22Rv1 (cell line): ENCODE data around the gene ZNF784.

ENCODE experiments used
- H3K27ac ChIP-seq: fragments of 450-650 bp; 2 replicates; pipeline ENCODE4 v1.5.1; 2017
- CTCF ChIP-seq: fragments of 450-650 bp; IDR thresholded peaks from 2 replicates; pipeline ENCODE4 v1.5.1; 2017; ENCODE audit warnings: mild to moderate bottlenecking
- ZFX ChIP-seq: fragments of 450-650 bp; IDR thresholded peaks from 2 replicates; pipeline ENCODE4 v1.6.1; 2017; ENCODE audit warnings: antibody characterized with exemption, borderline replicate concordance

Gene ZNF784

GRCh38 chr19:55663846-55664536 lies 39.6 kb upstream of the ZNF784 start:
- TF ChIP-seq ZFX, result no peak
- TF ChIP-seq CTCF, result no peak
- H3K27ac ChIP-seq, result no peak overlapping the region

- TF ChIP-seq ZFX, result no peak
- TF ChIP-seq CTCF, result no peak
- no peak overlapping the region for H3K27ac ChIP-seq
Observed at GRCh38 chr19:55661826-55662225, 37.5 kb upstream of the ZNF784 start.

- no peak overlapping the region for H3K27ac ChIP-seq
- TF ChIP-seq ZFX, result no peak
Observed at GRCh38 chr19:55660991-55661390, 36.6 kb upstream of the ZNF784 start.

- no peak for TF ChIP-seq CTCF
- TF ChIP-seq ZFX, result no peak
- no peak overlapping the region for H3K27ac ChIP-seq
Observed at GRCh38 chr19:55660404-55660803, 36.0 kb upstream of the ZNF784 start.

- TF ChIP-seq ZFX (no peak), CTCF (no peak)
- H3K27ac ChIP-seq, result no peak overlapping the region
Observed at GRCh38 chr19:55659822-55660221, 35.5 kb upstream of the ZNF784 start.

- H3K27ac ChIP-seq, result no peak overlapping the region
- TF ChIP-seq CTCF, result no peak
- no peak for TF ChIP-seq ZFX
Observed at GRCh38 chr19:55658846-55659459, 34.6 kb upstream of the ZNF784 start.

GRCh38 chr19:55656988-55657747 lies 32.8 kb upstream of the ZNF784 start:
- no peak for TF ChIP-seq CTCF
- TF ChIP-seq ZFX, result no peak
- no peak overlapping the region for H3K27ac ChIP-seq
